DMS53 treated with DMSO at 0.1 percent for 48 hours (cell line): ENCODE data around the gene NPTX1.

Source experiments
- DNase-seq: peaks from one replicate; lab custom pipeline; 2025; ENCODE audit not compliant: unreplicated experiment; lab: John Stamatoyannopoulos, UW

Gene NPTX1

GRCh38 chr17:80481284-80482057 lies 5.1 kb upstream of the NPTX1 start:
- no peak for DNase-seq

GRCh38 chr17:80480248-80480647 lies 3.8 kb upstream of the NPTX1 start:
- no peak for DNase-seq

DNA sequence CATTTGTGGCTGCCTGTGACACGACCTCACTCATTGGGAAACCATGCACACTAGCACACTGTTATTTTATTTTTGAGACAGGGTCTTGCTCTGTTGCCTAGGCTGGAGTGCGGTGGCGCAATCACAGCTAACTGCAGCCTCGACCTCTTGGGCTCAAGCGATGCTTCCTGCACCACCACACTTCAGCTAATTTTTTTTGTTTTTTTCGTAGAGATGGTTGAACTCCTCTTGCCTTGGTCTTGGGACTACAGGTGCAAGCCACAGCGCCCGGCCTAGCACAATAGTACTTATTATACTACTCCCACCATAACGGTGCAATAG lies 2.8 kb upstream of the NPTX1 start:
- DNase-seq: no peak

GRCh38 chr17:80478487-80479245 lies 2.3 kb upstream of the NPTX1 start:
- DNase-seq: no peak

DNA sequence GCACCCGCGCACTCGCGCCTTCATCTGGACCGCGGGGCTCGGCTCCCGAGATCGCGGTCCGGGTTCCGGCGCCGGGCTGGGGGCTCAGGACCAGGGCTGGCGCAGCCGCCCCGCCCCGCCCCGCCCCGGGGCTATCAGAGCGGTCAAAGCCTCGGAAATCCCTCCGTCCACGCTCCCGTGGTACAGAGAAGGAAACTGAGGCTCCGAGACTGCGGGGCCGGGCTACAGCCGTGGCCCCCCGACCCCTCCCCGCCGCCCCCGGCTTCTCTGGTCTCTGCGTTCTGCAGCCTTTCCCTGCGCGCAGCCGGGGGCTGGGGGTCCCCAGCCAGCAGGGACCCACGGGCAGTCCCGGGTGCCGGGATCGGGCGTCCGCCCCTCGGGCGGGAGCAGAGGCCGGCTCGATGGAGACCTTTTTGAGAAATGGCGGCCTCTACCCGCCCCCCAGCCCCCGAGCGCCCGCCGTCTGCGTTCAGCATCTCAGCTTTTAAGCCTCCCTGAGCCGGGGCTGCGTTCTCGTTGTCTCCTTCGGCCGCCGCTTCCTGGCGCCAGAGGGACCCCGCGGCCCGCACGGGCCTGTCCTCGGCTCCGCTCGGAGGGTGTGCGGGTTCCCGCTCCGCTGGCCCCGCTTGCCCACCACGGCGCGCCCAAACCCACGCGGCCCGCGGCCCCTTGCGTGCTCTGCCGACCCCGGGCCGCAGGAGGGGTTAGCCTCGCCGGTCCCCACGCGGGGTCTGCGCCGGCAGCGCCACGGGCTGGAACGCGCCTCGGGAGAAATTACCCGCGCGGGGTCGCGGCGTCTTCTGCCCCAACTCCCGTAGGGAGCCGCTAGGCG lies 1.5 kb upstream of the NPTX1 start:
- DNase-seq: no peak

DNA sequence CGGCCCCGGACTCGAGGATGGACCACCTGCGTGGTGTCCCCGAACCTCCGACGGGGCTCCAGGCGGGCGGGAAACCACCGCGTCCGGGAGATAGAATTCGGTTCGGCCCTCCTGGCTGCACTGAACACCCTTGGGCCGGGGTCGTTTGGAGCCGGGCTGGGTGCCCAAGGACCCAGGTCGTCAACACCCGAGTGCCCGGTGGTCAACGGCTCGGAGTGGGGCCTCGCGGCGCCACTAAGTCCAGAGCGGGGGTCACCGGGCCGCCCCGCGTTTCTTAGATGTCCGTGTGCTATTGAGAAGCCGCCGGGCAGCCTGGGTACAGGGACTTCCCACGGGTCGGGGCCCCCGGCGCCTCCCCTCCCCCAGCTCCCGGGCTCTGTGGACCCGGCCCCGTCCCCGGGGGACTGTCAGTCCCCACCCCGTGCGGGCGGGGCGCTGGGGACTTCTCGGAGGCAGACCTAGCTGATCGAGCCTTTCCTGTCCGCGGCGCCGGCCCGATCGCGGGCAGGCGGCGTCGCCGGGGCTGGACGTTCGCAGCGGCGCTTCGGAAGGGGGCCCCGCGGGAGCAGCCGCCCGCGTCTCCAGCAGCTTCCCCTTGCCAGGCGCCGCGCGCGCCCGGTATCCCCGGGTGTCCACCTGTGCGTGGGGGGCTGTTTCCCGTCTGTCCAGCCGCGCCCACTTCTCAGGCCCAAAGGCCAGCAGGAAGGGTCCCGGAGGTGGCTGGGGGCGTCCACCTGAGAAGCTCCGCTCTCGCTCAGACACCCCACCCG lies 655 bp upstream of the NPTX1 start:
- DNase-seq: no peak

DNA sequence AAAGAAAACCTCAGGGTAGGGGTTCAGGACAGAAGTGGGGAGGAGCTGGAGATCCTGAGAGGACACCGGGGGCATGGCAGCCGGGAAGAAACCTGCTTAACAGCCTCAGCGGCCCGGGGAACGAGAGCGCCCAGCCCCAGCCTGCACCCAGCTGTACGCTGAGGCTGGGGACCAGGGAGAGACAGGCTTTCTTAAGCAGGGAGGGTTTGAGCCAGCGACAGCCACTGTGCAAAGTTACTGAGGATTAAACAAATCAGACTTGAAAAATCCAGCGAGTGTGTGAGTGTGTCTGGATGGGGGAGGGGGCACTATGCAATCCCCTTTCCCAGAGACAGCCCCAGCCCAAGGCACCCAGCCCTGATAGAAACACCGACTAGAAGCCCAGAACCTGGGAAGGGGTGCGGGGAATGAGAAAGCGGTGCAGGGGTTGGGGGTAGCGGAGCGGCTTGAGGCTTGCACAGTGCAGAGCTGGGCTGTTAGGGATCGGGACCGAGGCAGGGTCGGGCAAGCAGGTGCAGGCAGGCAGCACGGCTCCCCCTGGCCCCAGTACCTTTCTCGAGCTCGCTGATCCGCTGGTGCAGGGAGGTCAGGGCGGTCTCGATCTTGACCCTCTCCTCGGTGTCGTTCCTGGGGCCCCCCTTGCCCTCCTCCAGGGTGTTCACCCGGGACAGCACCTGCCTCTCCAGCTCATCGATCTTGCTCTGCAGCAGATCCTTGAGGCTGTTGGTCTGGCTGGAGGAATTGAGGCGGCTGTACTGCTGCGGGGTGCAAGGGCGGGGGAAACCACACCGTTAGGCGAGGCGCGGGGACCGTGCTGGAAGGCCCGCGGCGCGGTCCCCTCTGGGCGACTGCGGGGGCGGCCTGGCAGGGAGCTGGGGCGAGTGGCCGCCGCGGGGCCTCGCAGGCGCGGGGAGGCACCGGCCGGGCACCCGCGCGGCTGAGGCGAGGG lies 1.2 kb downstream of the NPTX1 start:
- no peak for DNase-seq

DNA sequence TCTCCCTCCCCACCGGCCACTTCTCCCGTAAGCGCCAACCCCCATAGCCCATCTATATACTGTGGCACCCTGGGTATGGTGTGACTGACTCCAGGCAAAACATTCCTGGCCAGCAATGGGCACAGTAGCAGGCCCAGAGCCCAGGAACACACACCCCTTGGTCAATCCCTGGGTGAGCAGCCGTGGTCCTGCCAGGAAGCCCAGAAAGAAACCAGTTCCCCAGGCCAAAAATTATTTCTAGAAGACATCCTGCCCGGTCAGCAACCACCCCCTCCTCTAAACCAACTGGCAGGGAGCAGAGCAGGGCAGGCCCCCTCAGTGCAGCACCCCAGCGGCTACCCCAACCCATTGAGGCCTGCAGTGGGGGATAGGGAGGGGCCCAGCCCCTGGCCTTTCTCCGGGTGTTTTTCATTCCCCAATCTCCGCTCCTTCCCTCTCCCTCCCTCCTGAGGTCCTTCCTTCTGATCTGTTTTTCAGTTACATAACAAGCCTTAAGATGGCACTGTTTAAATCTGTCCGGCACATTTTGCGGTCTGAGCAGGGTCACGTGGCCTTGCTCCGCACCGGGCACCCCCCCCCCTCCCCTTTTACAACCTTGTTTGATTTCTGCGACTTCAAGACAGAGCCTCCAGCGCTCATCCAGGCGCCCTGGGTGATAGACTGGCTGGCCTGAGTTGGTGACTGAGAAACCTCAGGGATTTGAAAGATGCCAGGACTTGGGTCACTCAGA lies 2.0 kb downstream of the NPTX1 start:
- no peak for DNase-seq

- no peak for DNase-seq
Observed at GRCh38 chr17:80473701-80474100, 2.7 kb downstream of the NPTX1 start.

GRCh38 chr17:80472996-80473395 lies 3.4 kb downstream of the NPTX1 start:
- no peak for DNase-seq

DNA sequence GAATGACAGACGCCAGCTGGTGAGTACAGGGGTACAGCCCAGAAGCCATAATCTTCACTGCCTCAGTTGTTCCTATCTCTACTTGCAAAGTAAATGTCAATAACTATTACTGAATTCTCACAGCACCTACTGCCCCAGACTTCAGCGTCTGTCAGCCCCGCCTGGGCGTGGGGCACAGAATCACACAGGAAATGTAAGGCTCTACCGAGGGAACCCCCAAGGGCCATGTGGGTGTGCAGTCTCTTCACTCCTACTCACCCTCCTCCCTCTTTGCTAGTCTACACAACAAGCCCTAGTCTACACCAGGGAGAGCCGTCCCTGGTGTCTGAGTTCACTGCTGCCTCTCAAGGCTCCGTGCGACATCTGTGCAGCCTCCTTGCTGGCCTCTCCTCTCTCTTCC lies 4.5 kb downstream of the NPTX1 start:
- no peak for DNase-seq

DNA sequence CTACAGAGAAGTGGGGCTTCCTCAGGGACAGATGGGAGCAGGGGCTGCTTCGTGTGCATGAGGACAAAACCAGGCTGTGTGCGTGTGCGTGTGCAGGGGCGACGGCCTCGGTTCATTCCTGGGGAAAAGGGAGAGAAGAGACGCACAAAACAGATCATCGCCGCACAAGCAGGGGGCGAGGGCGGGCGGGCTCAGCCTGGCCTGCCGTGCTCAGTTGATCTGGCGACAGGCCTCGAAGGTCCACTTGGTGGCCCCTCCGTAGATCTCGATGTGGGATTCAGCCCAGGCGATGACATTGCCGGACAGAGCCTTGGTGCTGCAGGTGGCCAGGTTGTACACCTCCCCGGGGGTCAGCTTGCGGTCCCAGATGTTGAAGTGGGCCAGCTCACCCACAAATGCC lies 5.8 kb downstream of the NPTX1 start:
- DNase-seq: no peak

- DNase-seq: no peak
Observed at GRCh38 chr17:80469667-80470066, 6.7 kb downstream of the NPTX1 start.

DNA sequence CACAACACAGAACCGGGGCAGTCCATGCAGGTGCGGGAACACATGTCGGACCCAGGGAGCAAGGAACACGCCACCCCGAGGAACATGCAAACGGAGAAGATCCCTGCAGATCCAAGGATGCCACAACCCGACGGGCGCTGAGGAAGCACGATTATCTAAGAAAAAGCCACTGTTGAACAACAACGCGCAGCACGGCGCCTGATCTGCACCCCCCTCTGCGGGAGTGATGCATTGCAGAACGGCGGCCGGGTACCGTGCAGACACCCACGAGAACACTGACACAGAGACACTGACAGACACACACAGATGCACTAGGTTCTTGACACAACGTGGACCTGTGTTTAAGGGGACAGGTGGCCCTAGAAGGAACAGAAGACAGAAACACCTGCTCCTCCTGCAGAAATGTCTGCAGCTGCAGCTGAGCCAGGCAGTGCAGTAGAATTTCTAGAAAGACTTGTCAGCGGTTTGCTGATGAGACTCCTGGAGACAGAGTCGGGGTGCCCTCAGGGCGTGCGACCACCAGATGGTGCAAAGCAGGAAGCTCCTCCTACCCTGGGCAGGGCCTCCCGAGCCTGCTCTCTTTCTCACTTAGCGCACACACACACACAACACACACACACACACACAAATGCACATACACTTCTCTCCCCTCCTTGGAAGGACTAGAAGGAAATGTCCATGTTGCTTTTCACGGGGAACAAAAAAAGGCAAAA lies 7.5 kb downstream of the NPTX1 start:
- no peak for DNase-seq

GRCh38 chr17:80468242-80468641 lies 8.2 kb downstream of the NPTX1 start:
- DNase-seq: no peak

GRCh38 chr17:80466188-80466705 lies 10.2 kb downstream of the NPTX1 start:
- no peak for DNase-seq

DNA sequence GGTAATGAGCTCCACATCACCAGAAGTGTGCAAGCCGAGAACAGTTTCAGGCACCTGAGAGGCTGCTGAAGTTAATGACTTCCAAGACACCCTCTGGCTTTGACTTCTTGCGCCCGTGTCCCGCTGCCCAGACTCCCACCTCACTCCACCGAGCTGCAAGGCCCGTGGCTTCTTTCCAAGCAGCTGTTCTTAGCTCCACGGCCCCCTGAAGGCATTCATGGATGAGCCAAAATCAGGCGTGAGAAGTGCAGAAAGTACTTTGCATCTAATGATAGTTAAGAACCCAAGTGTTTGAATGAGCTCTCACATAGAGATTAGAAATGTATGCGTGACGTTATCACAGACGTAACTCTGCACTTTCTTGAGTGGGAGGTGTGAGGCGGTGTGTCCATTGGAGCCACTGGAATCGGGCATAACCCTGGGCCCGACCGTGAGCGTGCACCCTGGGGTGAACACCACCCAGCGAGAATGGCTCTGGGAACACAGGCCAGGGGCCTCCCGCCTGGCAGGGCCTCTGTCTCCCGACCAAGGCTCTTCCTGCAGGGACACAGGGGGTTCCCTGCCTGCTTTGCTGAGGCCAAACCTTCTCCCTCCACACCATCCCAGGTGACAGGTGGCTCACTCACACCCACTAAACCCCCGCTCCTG lies 11.0 kb downstream of the NPTX1 start:
- no peak for DNase-seq

- DNase-seq: no peak
Observed at GRCh38 chr17:80464486-80464885, 11.9 kb downstream of the NPTX1 start.
